ENCODE data around the gene ARHGAP45.
"Not testable (repeated sequence)": the region's sequence is repeated elsewhere in the genome, so short reads cannot be mapped to it uniquely, and the experiment has no call there.

The ARHGAP45 gene

GRCh38 chr19:1066748-1067340 lies at the start of gene ARHGAP45:
TSS of gene ARHGAP45 (plus strand) at chr19:1067167. CDS start at chr19:1067406, 239 bp downstream.
- DNase-seq, result no peak

- no peak for DNase-seq
These were observed 49.1 kb upstream of the ARHGAP45 start for GRCh38 chr19:1017906-1018305.

GRCh38 chr19:1018393-1018792 lies 48.6 kb upstream of the ARHGAP45 start:
- no peak for DNase-seq

- DNase-seq, result no peak
These were observed 47.9 kb upstream of the ARHGAP45 start for GRCh38 chr19:1018932-1019615.

- no peak for DNase-seq
These were observed 47.4 kb upstream of the ARHGAP45 start for GRCh38 chr19:1019616-1019961.

GRCh38 chr19:1019980-1020867 lies 46.7 kb upstream of the ARHGAP45 start:
- no peak for DNase-seq

- DNase-seq, result peak; percentile 54
These were observed 46.0 kb upstream of the ARHGAP45 start, which contains the start of gene TMEM259 for GRCh38 chr19:1020868-1021425. TSS of gene TMEM259 (minus strand) at chr19:1021123. CDS start at chr19:1020996, 127 bp downstream.

GRCh38 chr19:1023883-1024188 lies 43.1 kb upstream of the ARHGAP45 start:
- not testable (repeated sequence) for DNase-seq

- DNase-seq, result not testable (repeated sequence)
These were observed 41.9 kb upstream of the ARHGAP45 start for GRCh38 chr19:1025080-1025479.

GRCh38 chr19:1025960-1026782 lies 40.8 kb upstream of the ARHGAP45 start, which contains the start of gene CNN2:
TSS of gene CNN2 (plus strand) at chr19:1026608. CDS start at chr19:1026662, 54 bp downstream.
- no peak for DNase-seq

- no peak for DNase-seq
These were observed 40.0 kb upstream of the ARHGAP45 start for GRCh38 chr19:1026783-1027649.

- no peak for DNase-seq
These were observed 39.3 kb upstream of the ARHGAP45 start for GRCh38 chr19:1027650-1028061.

GRCh38 chr19:1028062-1028926 lies 38.7 kb upstream of the ARHGAP45 start:
- DNase-seq, result no peak

- no peak for DNase-seq
These were observed 34.6 kb upstream of the ARHGAP45 start for GRCh38 chr19:1032264-1032867.

GRCh38 chr19:1035998-1036621 lies 30.9 kb upstream of the ARHGAP45 start:
- DNase-seq, result no peak

- DNase-seq, result no peak
These were observed 29.3 kb upstream of the ARHGAP45 start for GRCh38 chr19:1037621-1038064.

GRCh38 chr19:1038978-1039645 lies 27.9 kb upstream of the ARHGAP45 start:
- no peak for DNase-seq

- DNase-seq, result peak; percentile 74
These were observed 27.1 kb upstream of the ARHGAP45 start, which contains the start of gene ABCA7 for GRCh38 chr19:1039646-1040475. TSS of gene ABCA7 (plus strand) at chr19:1040107. CDS start at chr19:1041362, 1,255 bp downstream.

Data from cortex of kidney (tissue), 1 donor.